Activated CD8-positive, alpha-beta T cell treated with anti-CD3 and anti-CD28 coated beads, Interleukin-2, amount 10 ng/mL, durations not matched to agents 7 days and 5 days (primary cell): ENCODE results near the gene SRM. TPM values are rescaled to one million over a fixed set of nuclear protein-coding genes. Genes with fewer than 3 reads are reported as not detected.
A peak's percentile ranks its signal among the peaks of the same experiment; 100 is the strongest.
"Not testable (repeated sequence)": the region's sequence is repeated elsewhere in the genome, so short reads cannot be mapped to it uniquely, and the experiment has no call there.

Experiments
- ATAC-seq: fragments of 150-1000 bp; cut with Tn5 transposase; one replicate; pipeline ENCODE4 v1.10.0; 2021; ENCODE audit warnings: moderate library complexity
- CTCF ChIA-PET: fragments of 350-600 bp; sonication (Branson Sonifier 250); formaldehyde crosslinking; loops from one replicate; lab custom pipeline; 2021; ENCODE audit warnings: antibody characterized with exemption; lab: Charles Lee
- POLR2A ChIA-PET: fragments of 350-600 bp; sonication (Branson Sonifier 250); formaldehyde crosslinking; loops from one replicate; lab custom pipeline; 2021; ENCODE audit warnings: antibody characterized with exemption; lab: Charles Lee
- DNase-seq: peaks from one replicate; pipeline ENCODE4 v3.0.0-alpha.2; 2020
- H3K27ac Mint-ChIP-seq: one replicate; pipeline ENCODE4 v1.8.0; 2021; ENCODE audit warnings: mild to moderate bottlenecking, mixed read lengths
- H3K27me3 Mint-ChIP-seq: one replicate; pipeline ENCODE4 v1.8.0; 2021; ENCODE audit warnings: low read depth, mixed read lengths
- H3K36me3 Mint-ChIP-seq: one replicate; pipeline ENCODE4 v1.8.0; 2021; ENCODE audit warnings: low read depth, mixed read lengths
- H3K4me1 Mint-ChIP-seq: one replicate; pipeline ENCODE4 v1.8.0; 2021; ENCODE audit warnings: low read depth, mixed read lengths
- H3K4me3 Mint-ChIP-seq: one replicate; pipeline ENCODE4 v1.8.0; 2021; ENCODE audit warnings: mild to moderate bottlenecking, mixed read lengths
- H3K9me3 Mint-ChIP-seq: one replicate; pipeline ENCODE4 v1.8.0; 2022; ENCODE audit warnings: mixed read lengths; ENCODE audit not compliant: insufficient read depth
- total RNA-seq, 2 experiments: library from RNA; stranded (reverse); gene quantifications; one replicate each; pipeline ENCODE4 v1.2.3, GENCODE V29; 2021

The SRM gene
- total RNA-seq, 2 experiments from 2014 or later, result 146 to 154 TPM

DNA sequence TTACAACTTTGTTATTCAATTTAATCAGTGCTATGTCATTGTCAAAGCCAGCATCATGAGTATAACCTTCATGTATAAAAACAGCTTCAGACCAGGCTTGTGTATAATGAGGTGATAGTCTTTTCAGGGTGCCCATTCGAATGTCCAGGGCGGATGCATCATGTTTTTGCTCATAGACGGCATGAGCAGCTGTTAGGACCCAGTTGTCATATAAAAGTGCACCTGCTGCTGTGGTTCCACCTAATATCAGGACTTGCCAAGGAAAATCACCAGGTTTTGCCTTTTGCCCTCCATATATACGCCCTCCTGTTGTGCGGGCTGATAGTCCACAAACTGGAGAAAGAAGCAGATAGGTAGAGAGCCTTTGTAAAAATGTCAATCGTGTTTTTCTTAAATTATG is 32.5 kb downstream of the SRM start:
- peaks cover 9% of the 10 kb centered on the region for H3K4me1 Mint-ChIP-seq

DNA sequence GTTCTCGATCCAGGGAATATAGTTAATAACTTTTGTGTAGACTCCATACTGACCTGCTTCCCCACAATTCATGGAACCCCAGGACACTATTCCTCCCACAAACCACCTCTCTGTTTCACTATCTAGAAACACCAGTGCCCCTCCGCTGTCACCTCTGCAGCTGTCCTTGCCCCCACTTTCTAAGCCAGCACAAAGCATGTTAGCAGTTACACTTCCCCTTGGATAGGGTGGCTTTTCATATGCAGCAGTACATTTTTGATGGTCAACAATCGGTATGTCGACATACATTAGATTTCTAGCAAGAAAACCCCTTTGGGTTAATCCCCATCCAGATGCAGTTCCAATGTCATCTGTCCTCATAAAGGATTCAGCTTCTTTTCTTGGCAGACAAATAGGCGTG is 32.9 kb downstream of the SRM start:
- H3K4me1 Mint-ChIP-seq, result peaks cover 13% of the 10 kb centered on the region
- no peaks in the 10 kb centered on the region for H3K27me3 Mint-ChIP-seq
- H3K27ac Mint-ChIP-seq, result no peak overlapping the region
- ATAC-seq, result no peak
- POLR2A ChIA-PET, result interaction anchor here (1.8 kb wide), 1 partner anchor 15 kb away, joined by 3 read pairs; the partner anchor contains the start of gene TARDBP
- DNase-seq, result no peak
- H3K9me3 Mint-ChIP-seq, result no peaks in the 10 kb centered on the region
- no peak overlapping the region for H3K4me3 Mint-ChIP-seq
- CTCF ChIA-PET, result interaction anchor here (2.5 kb wide), 1 partner anchor 11 kb away, joined by 22 read pairs; no protein-coding TSS in a partner anchor
- peaks cover 55% of the 10 kb centered on the region for H3K36me3 Mint-ChIP-seq

More for the DNA sequence above, 32.5 kb downstream of the SRM start:
- no peak for ATAC-seq
- peaks cover 51% of the 10 kb centered on the region for H3K36me3 Mint-ChIP-seq
- H3K27ac Mint-ChIP-seq, result no peak overlapping the region
- POLR2A ChIA-PET, result interaction anchor here (1.8 kb wide), 1 partner anchor 15 kb away, joined by 3 read pairs; the partner anchor contains the start of gene TARDBP
- DNase-seq, result no peak
- CTCF ChIA-PET, result interaction anchor here (2.5 kb wide), 1 partner anchor 10 kb away, joined by 22 read pairs; no protein-coding TSS in a partner anchor
- H3K9me3 Mint-ChIP-seq, result no peaks in the 10 kb centered on the region
- no peaks in the 10 kb centered on the region for H3K27me3 Mint-ChIP-seq
- no peak overlapping the region for H3K4me3 Mint-ChIP-seq

DNA sequence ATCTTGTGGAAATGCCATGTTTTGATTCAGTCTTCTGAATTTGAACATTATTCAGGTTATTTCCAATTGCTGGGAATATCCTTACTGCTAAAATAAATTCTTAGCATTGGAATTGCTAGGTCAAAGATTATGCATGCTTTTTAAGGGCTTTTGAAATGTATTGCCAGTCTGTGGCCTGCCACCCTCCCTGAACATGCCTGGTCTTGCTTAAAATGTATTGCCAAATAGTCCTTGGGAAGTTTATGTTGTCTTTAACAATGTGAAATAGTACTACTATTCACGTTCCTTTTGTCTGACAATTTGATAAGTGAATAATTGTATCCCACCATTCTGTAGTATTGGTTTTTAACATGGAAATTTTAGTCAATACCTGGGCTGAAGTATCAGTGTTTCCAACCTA is 33.8 kb downstream of the SRM start:
- no peaks in the 10 kb centered on the region for H3K9me3 Mint-ChIP-seq
- H3K27me3 Mint-ChIP-seq, result no peaks in the 10 kb centered on the region
- ChIA-PET POLR2A (no interaction called here), CTCF (interaction anchor here (2.1 kb wide), 1 partner anchor 12 kb away, joined by 15 read pairs; no protein-coding TSS in a partner anchor)
- ATAC-seq (no peak), DNase-seq (no peak)
- H3K36me3 Mint-ChIP-seq, result peaks cover 61% of the 10 kb centered on the region
- H3K4me1 Mint-ChIP-seq, result peaks cover 14% of the 10 kb centered on the region
- no peak overlapping the region for H3K4me3 Mint-ChIP-seq
- H3K27ac Mint-ChIP-seq, result no peak overlapping the region

GRCh38 chr1:11025618-11026017 is 34.2 kb downstream of the SRM start:
- H3K27ac Mint-ChIP-seq, result no peak overlapping the region
- H3K9me3 Mint-ChIP-seq, result no peaks in the 10 kb centered on the region
- no peak overlapping the region for H3K4me3 Mint-ChIP-seq
- DNase-seq (no peak), ATAC-seq (no peak)
- CTCF ChIA-PET, result interaction anchor here (2.1 kb wide), 1 partner anchor 12 kb away, joined by 15 read pairs; no protein-coding TSS in a partner anchor
- peaks cover 64% of the 10 kb centered on the region for H3K36me3 Mint-ChIP-seq
- H3K27me3 Mint-ChIP-seq, result no peaks in the 10 kb centered on the region
- POLR2A ChIA-PET, result no interaction called here
- H3K4me1 Mint-ChIP-seq, result peaks cover 14% of the 10 kb centered on the region

GRCh38 chr1:11024874-11025203 is 35.0 kb downstream of the SRM start:
- Mint-ChIP-seq H3K36me3 (peaks cover 65% of the 10 kb centered on the region), H3K4me1 (peaks cover 17% of the 10 kb centered on the region), H3K27ac (peak overlapping the region; percentile 49), H3K9me3 (no peaks in the 10 kb centered on the region), H3K4me3 (no peak overlapping the region), H3K27me3 (no peaks in the 10 kb centered on the region)
- POLR2A ChIA-PET, result no interaction called here
- DNase-seq, result no peak
- no peak for ATAC-seq
- CTCF ChIA-PET, result interaction anchor here (2.1 kb wide), 1 partner anchor 13 kb away, joined by 15 read pairs; no protein-coding TSS in a partner anchor

GRCh38 chr1:11024154-11024873 is 35.5 kb downstream of the SRM start:
- ChIA-PET POLR2A (no interaction called here), CTCF (interaction anchor here (2.1 kb wide), 1 partner anchor 14 kb away, joined by 15 read pairs; no protein-coding TSS in a partner anchor)
- no peaks in the 10 kb centered on the region for H3K9me3 Mint-ChIP-seq
- ATAC-seq (no peak), DNase-seq (no peak)
- H3K4me3 Mint-ChIP-seq, result no peak overlapping the region
- peak overlapping the region; percentile 49 for H3K27ac Mint-ChIP-seq
- H3K27me3 Mint-ChIP-seq, result no peaks in the 10 kb centered on the region
- peaks cover 17% of the 10 kb centered on the region for H3K4me1 Mint-ChIP-seq
- H3K36me3 Mint-ChIP-seq, result peaks cover 65% of the 10 kb centered on the region

- Mint-ChIP-seq H3K27ac (peak overlapping the region; percentile 28), H3K4me3 (no peak overlapping the region), H3K36me3 (peaks cover 76% of the 10 kb centered on the region), H3K27me3 (no peaks in the 10 kb centered on the region), H3K4me1 (peaks cover 22% of the 10 kb centered on the region), H3K9me3 (no peaks in the 10 kb centered on the region)
- ATAC-seq (no peak), DNase-seq (no peak)
- POLR2A ChIA-PET, result no interaction called here
- CTCF ChIA-PET, result interaction anchor here (0.7 kb wide), 1 partner anchor 15 kb away, joined by 4 read pairs; no protein-coding TSS in a partner anchor
These were observed 36.6 kb downstream of the SRM start for GRCh38 chr1:11023201-11023600.

- H3K27me3 Mint-ChIP-seq, result no peaks in the 10 kb centered on the region
- ChIA-PET POLR2A (no interaction called here), CTCF (no interaction called here)
- peaks cover 72% of the 10 kb centered on the region for H3K36me3 Mint-ChIP-seq
- ATAC-seq, result no peak
- DNase-seq, result no peak
- peaks cover 34% of the 10 kb centered on the region for H3K4me1 Mint-ChIP-seq
- no peaks in the 10 kb centered on the region for H3K9me3 Mint-ChIP-seq
- H3K4me3 Mint-ChIP-seq, result no peak overlapping the region
- no peak overlapping the region for H3K27ac Mint-ChIP-seq
These were observed 39.8 kb downstream of the SRM start for GRCh38 chr1:11019971-11020370.

- H3K4me3 Mint-ChIP-seq, DNase-seq, H3K9me3 Mint-ChIP-seq, H3K27ac Mint-ChIP-seq, ATAC-seq, CTCF ChIA-PET, H3K27me3 Mint-ChIP-seq, POLR2A ChIA-PET: not testable (repeated sequence)
- H3K4me1 Mint-ChIP-seq, result peaks cover 35% of the 10 kb centered on the region
- peaks cover 73% of the 10 kb centered on the region for H3K36me3 Mint-ChIP-seq
These were observed 40.5 kb downstream of the SRM start for GRCh38 chr1:11019358-11019757.

DNA sequence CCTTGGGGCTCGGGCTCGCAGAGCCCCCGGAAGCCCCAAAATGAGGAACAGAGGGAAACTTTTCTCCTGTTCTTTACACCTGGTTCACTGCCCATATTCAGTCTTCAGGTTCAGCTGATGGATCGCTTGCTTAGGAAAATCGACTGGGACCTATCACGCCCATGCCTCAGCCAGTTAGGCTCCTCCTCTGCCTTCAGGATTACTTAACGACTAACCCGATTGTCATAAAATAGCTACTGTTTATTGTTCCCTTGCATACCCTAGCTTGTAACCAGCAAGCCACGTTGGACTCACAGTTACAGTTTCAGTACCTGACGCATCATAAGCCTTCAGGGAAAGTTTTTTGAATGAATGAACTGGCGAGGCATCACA is 46.7 kb downstream of the SRM start:
- DNase-seq (no peak), ATAC-seq (peak; percentile 18)
- ChIA-PET POLR2A (interaction anchor here (0.6 to 1.5 kb wide), 3 partner anchors 18 to 967 kb away, joined by 3 to 4 read pairs (median 3); no protein-coding TSS in a partner anchor), CTCF (interaction anchor here (2.8 kb wide), 1 partner anchor 24 kb away, joined by 15 read pairs; no protein-coding TSS in a partner anchor)
- Mint-ChIP-seq H3K4me3 (peak overlapping the region; percentile 92), H3K36me3 (peaks cover 32% of the 10 kb centered on the region), H3K27ac (peak overlapping the region; percentile 89), H3K9me3 (no peaks in the 10 kb centered on the region), H3K27me3 (no peaks in the 10 kb centered on the region), H3K4me1 (peaks cover 32% of the 10 kb centered on the region)

DNA sequence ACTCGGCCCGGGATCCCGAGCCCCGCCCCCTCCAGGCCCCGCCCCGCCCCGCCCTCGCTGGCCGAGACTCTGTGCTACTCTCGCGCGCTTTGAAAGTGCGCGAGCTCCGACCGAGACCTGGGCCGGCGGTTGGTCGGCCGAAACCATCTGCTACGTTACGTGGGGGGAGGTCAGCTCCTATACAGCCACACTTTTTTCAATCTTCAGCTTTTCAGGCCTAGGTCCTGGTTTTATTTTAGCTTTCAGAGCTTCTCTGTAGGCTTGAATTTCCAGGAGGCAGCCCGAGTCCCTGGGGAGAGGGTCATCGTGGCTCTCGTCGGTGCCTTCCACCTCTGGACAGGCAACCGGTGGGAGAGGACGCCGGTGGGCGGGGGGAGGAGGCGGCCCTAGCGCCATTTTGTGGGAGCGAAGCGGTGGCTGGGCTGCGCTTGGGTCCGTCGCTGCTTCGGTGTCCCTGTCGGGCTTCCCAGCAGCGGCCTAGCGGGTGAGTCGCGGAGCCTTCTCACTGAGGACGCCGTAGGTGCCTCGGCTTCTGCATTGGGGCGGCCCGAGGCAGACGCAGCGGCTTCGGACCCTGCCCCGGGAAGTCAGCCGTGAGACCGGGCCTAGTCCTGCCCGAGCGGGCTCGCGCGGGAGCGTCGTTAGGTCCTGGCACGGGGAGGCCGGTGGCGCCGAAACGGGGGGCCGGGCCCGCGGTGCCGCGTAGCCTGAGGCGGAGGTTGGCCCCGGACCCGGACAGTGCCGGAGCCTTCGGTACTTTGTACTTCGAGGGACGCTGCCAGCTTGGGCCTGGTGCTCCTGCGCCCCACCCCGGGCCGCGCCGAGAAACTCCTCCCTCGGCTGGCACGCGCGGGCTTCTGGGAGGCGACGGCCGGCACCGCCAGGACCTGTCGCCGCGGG is 47.3 kb downstream of the SRM start, which contains the start of gene TARDBP:
Gene TARDBP, plus strand, starts transcription at position 395 of the 900 bp plus-strand sequence. CDS start 1,074 bp downstream, outside the sequence.
- ChIA-PET POLR2A (interaction anchor here (0.6 to 1.5 kb wide), 17 partner anchors 11 to 1698 kb away, joined by 3 to 5 read pairs (median 3); partner anchors contain the start of gene EXOSC10), CTCF (interaction anchor here (0.8 to 2.8 kb wide), 3 partner anchors 25 to 706 kb away, joined by 3 to 15 read pairs (median 3); no protein-coding TSS in a partner anchor)
- peak within 1 kb of the TSS; percentile 92 for H3K4me3 Mint-ChIP-seq
- H3K36me3 Mint-ChIP-seq, result peaks cover 30% of the 10 kb centered on the region
- H3K4me1 Mint-ChIP-seq, result peaks cover 32% of the 10 kb centered on the region
- DNase-seq, result peak; percentile 92
- H3K9me3 Mint-ChIP-seq, result no peaks in the 10 kb centered on the region
- H3K27me3 Mint-ChIP-seq, result no peaks in the 10 kb centered on the region
- peak within 1 kb of the TSS; percentile 99 for H3K27ac Mint-ChIP-seq
- peak; percentile 90 for ATAC-seq
